HCT116 (cell line): ENCODE data around the gene NEDD4. TPM values are rescaled to one million over a fixed set of nuclear protein-coding genes. Genes with fewer than 3 reads are reported as not detected.
A peak's percentile ranks its signal among the peaks of the same experiment; 100 is the strongest.

Source experiments
- ATAC-seq: fragments of 200-7000 bp; cut with Tn5 transposase; 2 replicates; pipeline ENCODE4 v1.9.1; 2020; ENCODE audit warnings: mild to moderate bottlenecking, moderate library complexity
- Bru-seq: library from RNA; stranded (reverse); fragments of 400-500 nt; gene quantifications from one replicate; lab custom pipeline; 2021; lab: Mats Ljungman, UMichigan
- BruChase-seq, 2 experiments: library from RNA; stranded (reverse); fragments of 400-500 nt; gene quantifications; one replicate each; lab custom pipeline; 2021; lab: Mats Ljungman, UMichigan
- BruUV-seq: library from RNA; stranded (reverse); fragments of 400-500 nt; replicated peaks from 2 replicates; lab custom pipeline; 2021; lab: Mats Ljungman, UMichigan
- CTCF ChIA-PET: fragments of 300-600 bp; sonication (Branson Sonifier 250); formaldehyde crosslinking; loops from one replicate; lab custom pipeline; 2021; ENCODE audit warnings: antibody characterized with exemption; lab: Charles Lee
- POLR2A ChIA-PET: fragments of 300-600, 350-600 bp; sonication (Branson Sonifier 250); formaldehyde crosslinking; loops from one replicate; lab custom pipeline; 2021; ENCODE audit warnings: antibody characterized with exemption; lab: Charles Lee
- RAD21 ChIA-PET, 2 experiments: fragments of 300-600 bp; sonication (Branson Sonifier 250); formaldehyde crosslinking; loops; one replicate each; lab custom pipeline; 2023; ENCODE audit warnings: low total read pairs in 2 of 2; ENCODE audit not compliant: uncharacterized antibody in 2 of 2, unreplicated experiment in 2 of 2, low non-redundant PET in 1 of 2; lab: Charles Lee
- DNase-seq: peaks from one replicate; pipeline ENCODE4 v3.0.0-alpha.2; 2010; ENCODE audit warnings: low read depth, low spot score
- H2AFZ ChIP-seq: fragments of 200-600 bp; shearing (Covaris generic), sonication (generic); 2 replicates; pipeline ENCODE4 v1.6.1; 2017; ENCODE audit warnings: low read depth, mixed run types, mixed read lengths, antibody characterized with exemption, low read length; ENCODE audit not compliant: poor library complexity, severe bottlenecking
- H3K27ac ChIP-seq: 2 replicates; pipeline ENCODE4 v1.5.1; 2012; ENCODE audit warnings: low read depth, low read length
- H3K27me3 ChIP-seq: fragments of 200-600 bp; sonication (generic); 2 replicates; pipeline ENCODE4 v1.6.1; 2016; ENCODE audit warnings: mixed run types, low read length, mixed read lengths; ENCODE audit not compliant: insufficient read depth
- H3K36me3 ChIP-seq, 2 experiments: fragments of 200-500 bp in 1 of 2; fragments of 200-600 bp in 1 of 2; sonication (Bioruptor generic) in 1 of 2; sonication (generic) in 1 of 2; 2 replicates each; pipeline versions ENCODE4 v1.5.1 to v1.6.1; 2014 to 2016; ENCODE audit warnings: low read length in 2 of 2, inconsistent platforms in 1 of 2, mixed read lengths in 1 of 2, mixed run types in 1 of 2; ENCODE audit not compliant: insufficient read depth in 2 of 2, control insufficient read depth in 1 of 2
- H3K4me1 ChIP-seq, 2 experiments: fragments of 200-600 bp in 1 of 2; sonication (generic) in 1 of 2; 2 replicates each; pipeline versions ENCODE4 v1.5.1 to v1.6.1; 2012 to 2017; ENCODE audit warnings: low read length in 2 of 2, inconsistent platforms in 1 of 2, mild to moderate bottlenecking in 1 of 2, mixed read lengths in 1 of 2, mixed run types in 1 of 2, moderate library complexity in 1 of 2; ENCODE audit not compliant: insufficient read depth in 2 of 2, control insufficient read depth in 1 of 2
- H3K4me2 ChIP-seq: fragments of 200-600 bp; sonication (generic); 2 replicates; pipeline ENCODE4 v1.6.1; 2017; ENCODE audit warnings: mixed run types, low read length, mixed read lengths
- H3K4me3 ChIP-seq, 2 experiments: fragments of 200-600 bp in 1 of 2; sonication (generic) in 1 of 2; replicated peaks in 1 of 2; 2 replicates each; pipeline ENCODE4 v1.5.1; 2011 to 2016; ENCODE audit warnings: low read length in 2 of 2, control low read depth in 1 of 2, low read depth in 1 of 2, mild to moderate bottlenecking in 1 of 2, mixed read lengths in 1 of 2, mixed run types in 1 of 2
- H3K79me2 ChIP-seq: fragments of 200-600 bp; sonication (generic); 2 replicates; pipeline ENCODE4 v1.6.1; 2017; ENCODE audit warnings: mild to moderate bottlenecking, mixed run types, low read length, moderate library complexity, mixed read lengths; ENCODE audit not compliant: insufficient read depth
- H3K9ac ChIP-seq: fragments of 200-600 bp; sonication (generic); 2 replicates; pipeline ENCODE4 v1.6.1; 2016; ENCODE audit warnings: low read length, mixed read lengths
- H3K9me2 ChIP-seq: fragments of 200-600 bp; sonication (generic), shearing (Covaris generic); 2 replicates; pipeline ENCODE4 v1.6.1; 2017; ENCODE audit warnings: mixed run types, mild to moderate bottlenecking, moderate library complexity; ENCODE audit not compliant: insufficient read depth
- H3K9me3 ChIP-seq, 2 experiments: fragments of 200-500 bp in 1 of 2; fragments of 200-600 bp in 1 of 2; sonication (Bioruptor generic) in 1 of 2; sonication (generic) in 1 of 2; 2 replicates each; pipeline ENCODE4 v1.6.1; 2014 to 2017; ENCODE audit warnings: low read length in 2 of 2, mixed read lengths in 2 of 2, inconsistent platforms in 1 of 2, low read depth in 1 of 2, mild to moderate bottlenecking in 1 of 2, mixed run types in 1 of 2, moderate library complexity in 1 of 2; ENCODE audit not compliant: control insufficient read depth in 1 of 2, insufficient read depth in 1 of 2
- H4K20me1 ChIP-seq: fragments of 200-600 bp; sonication (generic), shearing (Covaris generic); 2 replicates; pipeline ENCODE4 v1.6.1; 2017; ENCODE audit warnings: mixed run types, mild to moderate bottlenecking, moderate library complexity; ENCODE audit not compliant: insufficient read depth
- ATF3 ChIP-seq: IDR thresholded peaks from 2 replicates; pipeline ENCODE4 v1.6.1; 2012
- CEBPB ChIP-seq: IDR thresholded peaks from 2 replicates; pipeline ENCODE4 v1.6.1; 2012; ENCODE audit warnings: low read depth
- CTCF ChIP-seq, 3 experiments: fragments of 200-600 bp in 1 of 3; sonication (generic) in 1 of 3; IDR thresholded peaks in 2 of 3; conservative IDR thresholded peaks in 1 of 3; 2 replicates each; pipeline ENCODE4 v1.5.1; 2012 to 2017; ENCODE audit warnings: low read depth in 2 of 3, low read length in 2 of 3, antibody characterized with exemption in 1 of 3, borderline replicate concordance in 1 of 3, control low read depth in 1 of 3, mild to moderate bottlenecking in 1 of 3, mixed read lengths in 1 of 3, mixed run types in 1 of 3, moderate library complexity in 1 of 3; ENCODE audit not compliant: insufficient read depth in 1 of 3
- EGR1 ChIP-seq: IDR thresholded peaks from 2 replicates; pipeline ENCODE4 v1.6.1; 2012; ENCODE audit warnings: low read depth
- ELF1 ChIP-seq: IDR thresholded peaks from 2 replicates; pipeline ENCODE4 v1.6.1; 2012; ENCODE audit warnings: low read depth, borderline replicate concordance
- EZH2phosphoT487 ChIP-seq: fragments of 200-600 bp; IDR thresholded peaks from 2 replicates; pipeline ENCODE4 v1.6.1; 2018; ENCODE audit warnings: antibody characterized with exemption, borderline replicate concordance
- FOSL1 ChIP-seq: IDR thresholded peaks from 2 replicates; pipeline ENCODE4 v1.6.1; 2012; ENCODE audit warnings: low read depth
- JUND ChIP-seq: IDR thresholded peaks from 2 replicates; pipeline ENCODE4 v1.6.1; 2012
- MAX ChIP-seq: IDR thresholded peaks from 2 replicates; pipeline ENCODE4 v1.6.1; 2012
- POLR2A ChIP-seq: IDR thresholded peaks from 2 replicates; pipeline ENCODE4 v1.7.0; 2011; ENCODE audit warnings: borderline replicate concordance; ENCODE audit not compliant: insufficient read depth, insufficient read length; ENCODE audit errors: extremely low read depth
- POLR2AphosphoS5 ChIP-seq: IDR thresholded peaks from 2 replicates; pipeline ENCODE4 v1.6.1; 2011; ENCODE audit warnings: mild to moderate bottlenecking, low read depth, low read length, moderate library complexity
- RAD21 ChIP-seq: IDR thresholded peaks from 2 replicates; pipeline ENCODE4 v1.6.1; 2012; ENCODE audit warnings: low read depth, mild to moderate bottlenecking
- REST ChIP-seq: IDR thresholded peaks from 2 replicates; pipeline ENCODE4 v1.6.1; 2012; ENCODE audit warnings: low read depth
- SIN3A ChIP-seq: IDR thresholded peaks from 2 replicates; pipeline ENCODE4 v1.6.1; 2012; ENCODE audit warnings: low read depth
- SP1 ChIP-seq: IDR thresholded peaks from 2 replicates; pipeline ENCODE4 v1.6.1; 2012; ENCODE audit warnings: low read depth
- TCF7L2 ChIP-seq: IDR thresholded peaks from 2 replicates; pipeline ENCODE4 v1.7.0; 2011; ENCODE audit warnings: borderline replicate concordance, inconsistent platforms; ENCODE audit not compliant: insufficient read depth, insufficient read length; ENCODE audit errors: extremely low read depth
- YY1 ChIP-seq: IDR thresholded peaks from 2 replicates; pipeline ENCODE4 v1.6.1; 2011; ENCODE audit warnings: low read length, low read depth, moderate library complexity, mild to moderate bottlenecking; ENCODE audit not compliant: insufficient replicate concordance; ENCODE audit errors: extremely low read depth
- ZNF274 ChIP-seq: fragments of 200-500 bp; sonication (Bioruptor generic); IDR thresholded peaks from 2 replicates; pipeline ENCODE4 v1.6.1; 2014; ENCODE audit warnings: mild to moderate bottlenecking, low read depth, low read length, inconsistent platforms
- intact Hi-C: fragments of 100-400 bp; cut with micrococcal nuclease; formaldehyde crosslinking; loops from 2 replicates; pipeline ENCODE4 v1.10.0; 2022
- long read RNA-seq: library from polyadenylated mRNA; unstranded; transcript quantifications from one replicate; pipeline ENCODE4 v2.0.0, GENCODE V29; 2021; ENCODE audit not compliant: unreplicated experiment
- polyA plus RNA-seq: library from polyadenylated mRNA; unstranded; fragments of >200 nt; gene quantifications from 2 replicates; pipeline ENCODE4 v1.2.1, GENCODE V29; 2012; ENCODE audit warnings: missing spikeins
- total RNA-seq: library from RNA; stranded (reverse); gene quantifications from one replicate; pipeline ENCODE4 v1.2.1, GENCODE V29; 2021; ENCODE audit not compliant: unreplicated experiment

NEDD4 gene
- 13.7 TPM for total RNA-seq
- polyA plus RNA-seq: 3.1 and 4.1 TPM in 2 replicates
- Bru-seq, nascent RNA: percentile 79 among the genes with signal in this experiment
- BruChase-seq, experiment 1, labeled RNA remaining after a 6-hour chase: percentile 67 among the genes with signal in this experiment
- percentile 75 among the genes with signal in this experiment for BruChase-seq, experiment 2, labeled RNA remaining after a 2-hour chase
- long read RNA-seq, full-length matches to known transcripts: 13 of 32 reads
- long read RNA-seq, partial matches to known transcripts: 7 of 32 reads
- long read RNA-seq, other reads (novel, unspliced or antisense): 12 of 32 reads

GRCh38 chr15:55993111-55993803, at the start of gene NEDD4:
NEDD4 (minus strand) TSS chr15:55993612; CDS start chr15:55993555, 57 bp downstream.
- BruUV-seq: no TSS peak
- Histone ChIP-seq H3K79me2 (0 out of 2 replicates have a peak, but pooled peaks cover 10% of the 10 kb centered on the region), H3K9ac (peak within 1 kb of the TSS; percentile 70), H3K4me3 (peak within 1 kb of the TSS; percentile 66 to 77), H3K27me3 (no peaks in the 10 kb centered on the region), H3K9me2 (no peaks in the 10 kb centered on the region), H3K4me1 (peaks cover 8 to 17% of the 10 kb centered on the region in 2 experiments), H3K27ac (peak within 1 kb of the TSS; percentile 68), H4K20me1 (no peaks in the 10 kb centered on the region), H2AFZ (peak within 1 kb of the TSS; percentile 99), H3K9me3 (no peaks in the 10 kb centered on the region), H3K4me2 (peak within 1 kb of the TSS; percentile 90), H3K36me3 (no peaks in the 10 kb centered on the region)
- intact Hi-C loops: loop anchor here (2.0 to 10.0 kb wide), 2 partner anchors 60 to 252 kb away; partner anchors contain the start of gene RFX7
- ChIA-PET RAD21 (no interaction called here), POLR2A (no interaction called here), CTCF (interaction anchor here (1.1 kb wide), 1 partner anchor 8 kb away, joined by 3 read pairs; no protein-coding TSS in a partner anchor)
- DNase-seq: peak; percentile 47
- peak; percentile 95 for ATAC-seq
- TF ChIP-seq REST: no peak
- no peak for TF ChIP-seq FOSL1
- TF ChIP-seq SP1: no peak
- peak; percentile 68 for TF ChIP-seq POLR2AphosphoS5
- peak; percentile 60 for TF ChIP-seq POLR2A
- TF ChIP-seq CTCF (IDR thresholded peaks at IDR 0.05 in 2 of 3, conservative IDR thresholded peaks at IDR 0.05 in 1 of 3; ENCODE audit: borderline replicate concordance in 1 of 3, insufficient read depth in 1 of 3, low read depth in 2 of 3, low read length in 2 of 3): peak; percentile 8 to 52 (median 40); a peak in 4 of 6 replicates
- peak; percentile 92 for TF ChIP-seq EGR1
- TF ChIP-seq ATF3: no peak
- TF ChIP-seq SIN3A: no peak
- TF ChIP-seq TCF7L2: peak; percentile 10
- no peak for TF ChIP-seq RAD21
- TF ChIP-seq EZH2phosphoT487: no peak
- TF ChIP-seq YY1: peak; percentile 34
- TF ChIP-seq JUND: no peak
- TF ChIP-seq MAX: no peak; the same call in 1 of the 2 replicates
- TF ChIP-seq ZNF274: no peak
- TF ChIP-seq CEBPB: no peak
- TF ChIP-seq ELF1: no peak
